GM12865 (cell line): ENCODE data around the gene SLC24A3.

ENCODE experiments used
- DNase-seq: peaks from one replicate; pipeline ENCODE4 v3.0.0; 2010; ENCODE audit warnings: low read depth
- H3K4me3 ChIP-seq: 2 replicates; pipeline ENCODE4 v1.5.1; 2011; ENCODE audit warnings: mild to moderate bottlenecking, low read depth, low read length, control low read depth
- CTCF ChIP-seq: IDR thresholded peaks from 2 replicates; pipeline ENCODE4 v1.5.1; 2011; ENCODE audit warnings: low read length, control low read depth, low read depth, inconsistent platforms; ENCODE audit not compliant: insufficient read depth; ENCODE audit errors: missing control alignments

Gene SLC24A3

GRCh38 chr20:19693508-19693907 lies 481.1 kb downstream of the SLC24A3 start:
- DNase-seq = no peak
- no peak overlapping the region for H3K4me3 ChIP-seq
- TF ChIP-seq CTCF = no peak

- no peak for TF ChIP-seq CTCF
- H3K4me3 ChIP-seq = no peak overlapping the region
- no peak for DNase-seq
These were observed 482.6 kb downstream of the SLC24A3 start for GRCh38 chr20:19695081-19695480.

GRCh38 chr20:19696620-19697019 lies 484.2 kb downstream of the SLC24A3 start:
- no peak for DNase-seq

GRCh38 chr20:19697415-19697814 lies 485.0 kb downstream of the SLC24A3 start:
- no peak overlapping the region for H3K4me3 ChIP-seq
- TF ChIP-seq CTCF = no peak
- no peak for DNase-seq

More at GRCh38 chr20:19696620-19697019, 484.2 kb downstream of the SLC24A3 start:
- TF ChIP-seq CTCF = no peak
- H3K4me3 ChIP-seq = no peak overlapping the region

GRCh38 chr20:19699180-19699971 lies 486.9 kb downstream of the SLC24A3 start:
- H3K4me3 ChIP-seq = no peak overlapping the region
- TF ChIP-seq CTCF = no peak
- no peak for DNase-seq

- no peak for TF ChIP-seq CTCF
- DNase-seq = no peak
- no peak overlapping the region for H3K4me3 ChIP-seq
These were observed 489.0 kb downstream of the SLC24A3 start for GRCh38 chr20:19701429-19701828.

- H3K4me3 ChIP-seq = no peak overlapping the region
- peak; percentile 21 for DNase-seq
- TF ChIP-seq CTCF = no peak
These were observed 494.0 kb downstream of the SLC24A3 start for GRCh38 chr20:19706463-19706862.
